NB4 (cell line): ENCODE measurements around the gene CACUL1.
A peak's percentile ranks its signal among the peaks of the same experiment; 100 is the strongest.

Experiments
- DNase-seq: peaks from one replicate; pipeline ENCODE4 v3.0.0; 2010; ENCODE audit warnings: low read depth
- H3K4me3 ChIP-seq: one replicate; pipeline ENCODE4 v1.5.1; 2011; ENCODE audit warnings: mild to moderate bottlenecking, low read depth, low read length, moderate library complexity
- CTCF ChIP-seq: IDR thresholded peaks from one replicate; pipeline ENCODE4 v1.5.1; 2012; ENCODE audit warnings: low read depth, low read length
- MAX ChIP-seq: IDR thresholded peaks from 2 replicates; pipeline ENCODE4 v1.6.1; 2011; ENCODE audit warnings: low read depth, low read length
- MYC ChIP-seq: IDR thresholded peaks from 2 replicates; pipeline ENCODE4 v1.6.1; 2011; ENCODE audit warnings: low read depth, low read length
- POLR2A ChIP-seq: IDR thresholded peaks from 2 replicates; pipeline ENCODE4 v1.6.1; 2011; ENCODE audit warnings: mild to moderate bottlenecking; ENCODE audit not compliant: insufficient read length; ENCODE audit errors: extremely low read depth

CACUL1 gene

DNA sequence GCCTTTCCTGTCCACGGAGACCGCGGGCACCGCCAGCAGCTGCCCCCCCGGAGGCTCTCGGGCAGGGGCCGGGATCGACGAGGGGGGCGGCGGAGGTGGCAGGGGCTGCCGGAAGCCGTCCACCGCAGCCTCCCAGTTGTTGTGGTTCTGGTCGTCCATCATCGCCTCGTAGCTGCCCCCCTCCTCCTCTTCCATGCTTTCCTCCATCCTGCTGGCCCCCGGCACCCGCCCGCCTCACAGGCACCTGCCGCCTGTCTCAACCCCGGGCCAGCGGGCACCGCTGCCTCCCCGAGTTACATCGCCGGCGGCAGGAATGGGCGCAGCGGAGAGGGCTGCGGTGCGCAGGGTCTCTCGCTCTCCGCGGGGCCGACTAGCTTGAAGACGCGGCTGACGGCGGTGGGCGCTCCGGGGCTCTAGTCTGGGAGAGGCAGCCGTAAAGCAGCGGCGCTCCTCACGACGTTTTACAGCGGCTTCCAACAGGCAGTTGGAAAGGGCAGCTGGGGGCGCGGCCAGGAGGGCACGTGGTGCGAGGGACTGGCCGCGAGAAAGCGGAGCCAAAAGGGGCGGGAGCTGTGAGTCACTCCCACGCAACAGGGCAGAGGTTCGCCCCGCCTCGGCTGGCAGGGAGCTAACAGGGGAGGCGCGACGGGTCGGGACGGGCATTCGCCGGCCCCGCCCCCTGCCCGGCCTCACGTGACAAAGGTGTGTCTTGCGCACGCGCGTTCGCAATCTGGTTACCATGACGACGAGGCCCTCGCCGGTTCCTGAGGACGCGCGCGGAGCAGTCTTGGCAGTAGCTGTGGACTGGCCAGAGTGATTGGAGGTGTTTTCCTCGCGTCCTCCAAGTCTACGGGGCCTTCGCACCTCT lies at the start of gene CACUL1:
Gene CACUL1, minus strand, starts transcription at position 415 of the 868 bp plus-strand sequence. Its CDS starts 208 bp downstream, at position 207.
- H3K4me3 ChIP-seq: peak within 1 kb of the TSS; percentile 83
- TF ChIP-seq CTCF: no peak
- peak; percentile 85 for TF ChIP-seq POLR2A
- TF ChIP-seq MAX: peak; percentile 98
- peak; percentile 36; the same call in 1 of the 2 replicates for TF ChIP-seq MYC
- DNase-seq: peak; percentile 100

DNA sequence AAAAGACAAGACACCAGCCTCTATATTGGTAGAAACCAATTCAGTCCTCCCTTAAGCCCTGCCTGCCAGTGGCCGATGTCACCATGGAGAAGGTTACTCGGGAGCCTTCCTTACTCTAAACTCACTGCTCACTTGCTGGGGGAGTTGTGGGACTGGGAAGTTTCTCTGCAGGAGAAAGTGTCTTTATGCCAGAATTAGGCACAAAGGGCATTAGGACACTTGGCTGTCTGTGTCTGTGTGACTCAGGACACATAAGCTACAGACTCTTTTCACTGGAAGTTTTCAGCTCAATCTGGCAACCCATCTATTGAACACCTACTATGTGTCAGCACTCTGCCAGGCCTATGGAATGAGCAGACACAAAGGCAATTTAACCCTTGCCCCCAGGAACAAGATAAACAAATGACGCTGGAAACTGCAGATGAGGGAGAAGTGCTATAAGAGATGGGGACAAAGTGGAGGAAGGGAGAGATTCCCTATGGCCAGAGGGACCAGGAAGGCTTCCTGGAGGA lies 49.5 kb upstream of the CACUL1 start:
- no peak overlapping the region for H3K4me3 ChIP-seq
- TF ChIP-seq MAX (no peak), MYC (no peak), POLR2A (no peak), CTCF (no peak)
- no peak for DNase-seq

DNA sequence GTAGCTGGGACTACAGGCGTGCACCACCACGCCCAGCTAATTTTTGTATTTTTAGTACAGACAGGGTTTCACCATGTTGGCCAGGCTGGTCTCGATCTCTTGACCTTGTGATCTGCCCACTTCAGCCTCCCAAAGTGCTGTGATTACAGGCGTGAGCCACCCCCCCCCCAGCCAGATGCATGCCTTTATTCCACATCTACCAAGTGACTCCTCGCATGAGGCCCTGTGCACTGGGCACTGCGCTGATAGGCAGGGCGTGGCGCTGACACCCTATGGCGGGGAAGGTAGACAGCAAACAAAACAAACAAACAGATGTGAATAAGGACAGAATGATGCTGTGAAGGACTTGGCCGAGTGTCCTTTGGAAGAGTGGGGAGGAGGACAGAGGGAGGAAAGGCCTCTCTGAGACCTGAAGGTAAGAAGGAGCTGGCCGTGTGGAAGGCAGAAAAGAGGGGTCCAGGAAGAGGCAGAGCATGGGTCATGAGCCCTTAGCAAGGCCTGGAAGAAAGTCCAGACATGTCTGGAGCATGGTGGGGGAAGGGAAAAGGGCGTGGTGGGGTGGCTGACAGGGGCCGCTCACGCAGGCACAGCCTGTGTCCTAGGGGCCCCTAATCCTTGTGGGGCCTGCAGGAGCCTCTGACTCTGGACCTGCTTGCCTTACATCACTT lies 47.5 kb upstream of the CACUL1 start:
- TF ChIP-seq POLR2A: no peak
- no peak for TF ChIP-seq MYC
- no peak for TF ChIP-seq CTCF
- no peak for TF ChIP-seq MAX
- no peak for DNase-seq

GRCh38 chr10:118800920-118801319 lies 46.1 kb upstream of the CACUL1 start:
- DNase-seq: peak; percentile 48
- no peak overlapping the region for H3K4me3 ChIP-seq
- TF ChIP-seq CTCF: peak; percentile 39
- no peak for TF ChIP-seq MYC
- no peak for TF ChIP-seq POLR2A
- TF ChIP-seq MAX: no peak

More for the DNA sequence above, 47.5 kb upstream of the CACUL1 start:
- H3K4me3 ChIP-seq: no peak overlapping the region

DNA sequence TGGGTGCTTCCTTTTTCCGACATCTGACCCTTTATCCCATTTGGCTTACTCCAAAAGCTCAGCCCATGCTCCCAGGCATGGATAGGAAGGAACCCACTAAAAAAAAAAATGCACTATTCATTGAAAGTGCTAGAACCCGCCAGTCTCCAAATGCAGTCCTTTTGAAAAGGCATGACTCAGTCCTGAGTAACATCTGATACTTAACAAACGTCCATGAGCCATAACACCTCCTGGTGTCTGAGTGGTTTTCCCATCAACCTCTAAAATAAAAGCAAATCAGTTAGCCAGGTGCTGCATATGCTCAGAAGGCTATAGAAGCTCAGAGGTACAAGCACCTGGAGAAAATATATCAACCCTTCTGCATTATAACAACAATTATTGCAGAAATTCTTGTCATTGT lies 45.0 kb upstream of the CACUL1 start:
- DNase-seq: no peak
- no peak overlapping the region for H3K4me3 ChIP-seq
- TF ChIP-seq POLR2A (no peak), MYC (no peak), MAX (no peak), CTCF (no peak)
